ENCODE results near the gene GET3.
"Not testable (repeated sequence)": the region's sequence is repeated elsewhere in the genome, so short reads cannot be mapped to it uniquely, and the experiment has no call there.

The GET3 gene

DNA sequence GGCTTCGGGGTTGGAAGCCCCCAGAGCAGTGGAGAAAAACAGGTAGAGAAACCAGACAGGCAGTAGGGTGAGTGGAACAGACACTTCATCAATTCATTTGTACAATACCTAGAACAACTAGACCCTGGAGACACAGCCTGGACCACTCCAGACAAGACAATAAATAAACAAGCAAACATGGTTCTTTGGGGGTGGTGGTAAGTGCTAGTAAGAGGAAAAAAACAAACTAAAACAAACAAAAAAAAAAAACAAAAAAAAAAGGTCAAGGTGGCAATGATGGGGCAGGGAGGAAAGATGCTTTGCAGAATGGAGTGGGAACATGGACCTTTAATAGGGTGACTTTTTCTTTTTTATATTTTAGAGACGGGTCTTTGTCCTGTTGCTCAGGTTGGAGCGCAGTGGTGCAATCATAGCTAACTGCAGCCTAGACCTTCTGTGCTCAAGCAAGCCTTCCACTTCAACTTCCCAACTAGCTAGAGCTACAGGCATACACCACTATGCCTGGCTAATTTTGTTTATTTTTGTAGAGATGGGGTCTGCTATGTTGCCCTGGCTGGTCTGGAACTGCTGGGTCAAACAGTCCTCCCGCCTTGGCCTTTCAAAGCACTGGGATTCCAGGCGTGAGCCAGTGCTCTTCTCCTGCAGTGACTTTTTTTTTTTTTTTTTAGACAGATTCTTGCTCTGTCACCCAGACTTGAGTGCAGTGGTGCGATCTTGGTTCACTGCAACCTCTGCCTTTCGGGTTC is 57.1 kb downstream of the GET3 start:
- Mint-ChIP-seq H3K27ac (peak overlapping the region; percentile 89), H3K9me3 (no peaks in the 10 kb centered on the region), H3K27me3 (no peaks in the 10 kb centered on the region), H3K4me3 (peak overlapping the region; percentile 82), H3K36me3 (ENCODE audit: low read depth) (peaks cover 11% of the 10 kb centered on the region), H3K4me1 (peaks cover 36% of the 10 kb centered on the region)
- DNase-seq (no peak), ATAC-seq (no peak)

DNA sequence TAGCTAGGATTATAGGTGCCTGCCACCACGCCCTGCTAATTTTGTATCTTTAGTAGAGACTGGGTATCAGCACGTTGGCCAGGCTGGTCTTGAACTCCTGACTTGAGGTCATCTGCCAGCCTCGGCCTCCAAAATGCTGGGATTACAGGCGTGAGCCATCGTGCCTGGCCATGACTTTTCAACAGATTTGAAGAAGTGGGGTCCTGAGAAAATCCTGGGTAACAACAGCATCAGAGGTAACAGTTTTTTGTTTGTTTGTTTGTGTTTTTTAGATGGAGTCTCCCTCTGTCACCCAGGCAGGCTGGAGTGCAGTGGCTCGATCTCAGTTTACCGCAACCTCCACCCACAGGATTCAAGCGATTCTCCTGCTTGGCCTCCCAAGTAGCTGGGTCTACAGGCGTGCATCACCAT is 57.7 kb downstream of the GET3 start:
- Mint-ChIP-seq H3K36me3 (ENCODE audit: low read depth) (peaks cover 11% of the 10 kb centered on the region), H3K9me3 (no peaks in the 10 kb centered on the region), H3K4me3 (peak overlapping the region; percentile 82), H3K27ac (peak overlapping the region; percentile 89), H3K27me3 (no peaks in the 10 kb centered on the region), H3K4me1 (peaks cover 36% of the 10 kb centered on the region)
- DNase-seq: no peak
- no peak for ATAC-seq

DNA sequence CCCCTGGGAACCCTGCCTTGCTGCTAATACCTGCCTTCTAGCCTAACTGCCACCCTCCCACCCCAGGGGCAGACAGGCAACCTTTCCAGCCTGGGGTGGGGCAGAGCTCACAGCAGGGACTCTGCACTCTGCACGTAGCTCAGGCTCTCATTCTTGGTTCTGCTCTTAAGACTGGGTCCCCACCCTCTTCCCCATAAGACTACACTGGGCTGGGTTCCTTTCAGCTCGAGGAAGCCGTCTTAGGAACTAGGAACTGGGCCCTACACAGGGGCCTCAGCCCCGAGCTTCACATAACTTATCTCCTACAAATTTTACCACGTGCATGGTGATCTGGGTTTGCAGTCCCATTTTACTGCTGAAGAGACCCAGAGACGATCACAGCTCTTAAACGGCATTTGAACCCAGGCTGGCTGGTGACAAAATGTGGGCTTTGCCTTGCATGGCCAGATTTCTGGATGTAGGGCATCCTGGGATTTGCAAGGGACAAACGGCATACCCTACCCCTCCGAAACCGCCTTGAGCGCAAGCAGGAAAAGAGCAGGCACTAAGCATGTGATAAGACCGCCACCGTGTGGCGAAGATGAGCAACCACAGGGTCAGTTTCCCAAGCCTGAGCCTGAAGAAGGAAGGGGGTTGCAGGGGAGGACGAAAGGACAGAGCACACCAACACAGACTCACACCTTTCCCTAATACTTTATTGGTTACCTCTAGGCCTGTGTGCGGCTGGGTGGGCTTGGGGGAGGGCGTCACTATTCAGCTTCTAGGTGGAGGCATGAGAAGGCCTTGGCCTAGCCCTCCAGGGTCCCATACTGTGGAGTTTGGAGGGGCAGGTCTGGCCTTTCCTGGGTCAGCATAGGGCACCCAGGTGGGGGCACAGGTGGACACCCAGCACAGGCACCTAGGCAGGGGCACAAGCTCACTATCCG is 59.1 kb downstream of the GET3 start:
- peaks cover 32% of the 10 kb centered on the region for H3K4me1 Mint-ChIP-seq
- H3K27me3 Mint-ChIP-seq: no peaks in the 10 kb centered on the region
- peak overlapping the region; percentile 81 for H3K27ac Mint-ChIP-seq
- H3K9me3 Mint-ChIP-seq: no peaks in the 10 kb centered on the region
- H3K36me3 Mint-ChIP-seq (ENCODE audit: low read depth): peaks cover 17% of the 10 kb centered on the region
- no peak for ATAC-seq
- DNase-seq: peak; percentile 79
- peak overlapping the region; percentile 68 for H3K4me3 Mint-ChIP-seq

DNA sequence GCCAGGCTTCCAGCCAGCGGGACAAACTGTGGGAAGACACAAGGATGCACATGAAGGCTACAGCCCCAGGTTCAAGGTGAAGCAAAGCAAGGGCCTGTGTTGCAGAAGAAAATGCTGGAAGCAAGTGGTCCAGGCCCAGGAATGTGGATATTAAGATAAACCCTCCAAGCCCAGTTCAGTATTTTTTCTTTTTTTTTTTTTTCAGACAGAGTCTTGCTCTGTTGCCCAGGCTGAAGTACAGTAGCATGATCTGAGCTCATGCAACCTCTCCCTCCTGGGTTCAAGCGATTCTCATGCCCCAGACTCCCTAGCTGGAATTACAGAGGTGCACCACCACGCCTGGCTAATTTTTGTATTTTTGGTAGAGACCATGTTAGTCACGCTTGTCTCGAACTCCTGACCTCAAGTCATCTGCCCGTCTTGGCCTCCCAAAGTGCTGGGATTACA is 59.9 kb downstream of the GET3 start:
- Mint-ChIP-seq H3K9me3 (no peaks in the 10 kb centered on the region), H3K27me3 (no peaks in the 10 kb centered on the region), H3K27ac (no peak overlapping the region), H3K4me3 (no peak overlapping the region), H3K36me3 (ENCODE audit: low read depth) (peaks cover 17% of the 10 kb centered on the region), H3K4me1 (peaks cover 34% of the 10 kb centered on the region)
- ATAC-seq: no peak
- DNase-seq: no peak

DNA sequence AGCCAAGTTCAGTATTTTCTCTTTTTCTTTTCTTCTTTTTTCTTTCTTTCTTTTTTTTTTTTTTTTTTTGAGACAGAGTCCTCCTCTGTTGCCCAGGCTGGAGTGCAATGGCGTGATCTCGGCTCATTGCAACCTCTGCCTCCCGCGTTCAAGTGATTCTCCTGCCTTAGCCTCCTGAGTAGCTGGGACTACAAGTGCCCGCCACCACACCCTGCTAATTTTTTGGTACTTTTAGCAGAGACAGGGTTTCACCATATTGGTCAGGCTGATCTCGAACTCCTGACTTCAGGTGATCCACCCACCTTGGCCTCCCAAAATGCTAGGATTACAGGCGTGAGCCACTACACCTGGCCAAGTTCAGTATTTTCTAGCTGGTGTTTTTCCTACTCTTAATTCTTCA is 60.3 kb downstream of the GET3 start:
- H3K4me3 Mint-ChIP-seq, H3K27ac Mint-ChIP-seq, H3K27me3 Mint-ChIP-seq, H3K9me3 Mint-ChIP-seq, DNase-seq, ATAC-seq: not testable (repeated sequence)
- peaks cover 38% of the 10 kb centered on the region for H3K4me1 Mint-ChIP-seq
- peaks cover 13% of the 10 kb centered on the region for H3K36me3 Mint-ChIP-seq (ENCODE audit: low read depth)

Data from activated naive CD8-positive, alpha-beta T cell treated with anti-CD3 and anti-CD28 coated beads, Interleukin-2, amount 50 U/mL, for 24 hours (primary cell).